ENCODE results near the gene FAM76B.

FAM76B gene

GRCh38 chr11:95805869-95806268 is 16.3 kb upstream of the FAM76B start:
- 93% methylated on average over 1 of the region's 2 CpGs for WGBS
- H3K36me3 ChIP-seq (ENCODE audit: control insufficient read depth in 1 of 2, insufficient read depth in 2 of 2, low read depth in 1 of 2, low read length in 2 of 2): peaks cover 10 to 40% of the 10 kb centered on the region in 2 experiments
- H2BK12ac ChIP-seq (ENCODE audit: low read length in 2 of 2): no peak overlapping the region
- no peak overlapping the region for H3K23ac ChIP-seq (ENCODE audit: low read length in 2 of 2)
- no peak overlapping the region for H3K27ac ChIP-seq (ENCODE audit: low read length, poor library complexity, severe bottlenecking)
- H3K4ac ChIP-seq (ENCODE audit: low read depth in 1 of 2, low read length in 2 of 2): no peak overlapping the region
- no peak overlapping the region for H3K4me2 ChIP-seq (ENCODE audit: low read length, poor library complexity, severe bottlenecking)
- no peak overlapping the region for H2AFZ ChIP-seq (ENCODE audit: low read depth, low read length)
- H3K14ac ChIP-seq (ENCODE audit: low read length in 2 of 2): no peak overlapping the region
- H3K9ac ChIP-seq (ENCODE audit: low read length): no peak overlapping the region
- no peaks in the 10 kb centered on the region for H3K27me3 ChIP-seq (ENCODE audit: control insufficient read depth in 1 of 2, insufficient read depth in 1 of 2, low read length in 2 of 2)
- no peak overlapping the region for H2BK5ac ChIP-seq (ENCODE audit: low read depth, low read length, poor library complexity, severe bottlenecking)
- H4K91ac ChIP-seq (ENCODE audit: low read length): no peak overlapping the region
- H2BK15ac ChIP-seq (ENCODE audit: low read depth, poor library complexity, severe bottlenecking): no peak overlapping the region
- no peaks in the 10 kb centered on the region for H3K9me3 ChIP-seq (ENCODE audit: control insufficient read depth, low read length)
- H3K4me1 ChIP-seq (ENCODE audit: control insufficient read depth, insufficient read depth, low read depth, low read length): no peaks in the 10 kb centered on the region
- peaks cover 3% of the 10 kb centered on the region for H3K79me1 ChIP-seq (replicated peaks; ENCODE audit: low read length, poor library complexity, severe bottlenecking)
- DNase-seq: no peak
- H2AK5ac ChIP-seq (ENCODE audit: low read length, severe bottlenecking): no peak overlapping the region
- H3K18ac ChIP-seq (ENCODE audit: low read depth in 1 of 2, low read length in 2 of 2): no peak overlapping the region
- H2BK120ac ChIP-seq (ENCODE audit: low read depth, low read length): no peak overlapping the region
- no peak overlapping the region for H3K4me3 ChIP-seq (ENCODE audit: insufficient read depth in 1 of 2, low read depth in 1 of 2, low read length in 2 of 2)
- H4K8ac ChIP-seq (ENCODE audit: low read length): no peak overlapping the region

GRCh38 chr11:95803973-95804372 is 14.4 kb upstream of the FAM76B start:
- H3K27ac ChIP-seq (ENCODE audit: low read length, poor library complexity, severe bottlenecking): no peak overlapping the region
- no CpG with 5 or more reads among the region's 2 CpGs for WGBS
- no peak overlapping the region for H3K18ac ChIP-seq (ENCODE audit: low read depth in 1 of 2, low read length in 2 of 2)
- H3K14ac ChIP-seq (ENCODE audit: low read length in 2 of 2): no peak overlapping the region
- no peak overlapping the region for H2AFZ ChIP-seq (ENCODE audit: low read depth, low read length)
- H3K27me3 ChIP-seq (ENCODE audit: control insufficient read depth in 1 of 2, insufficient read depth in 1 of 2, low read length in 2 of 2): no peaks in the 10 kb centered on the region
- H2BK15ac ChIP-seq (ENCODE audit: low read depth, poor library complexity, severe bottlenecking): no peak overlapping the region
- H3K36me3 ChIP-seq (ENCODE audit: control insufficient read depth in 1 of 2, insufficient read depth in 2 of 2, low read depth in 1 of 2, low read length in 2 of 2): peaks cover 10 to 54% of the 10 kb centered on the region in 2 experiments
- H3K9ac ChIP-seq (ENCODE audit: low read length): no peak overlapping the region
- no peaks in the 10 kb centered on the region for H3K9me3 ChIP-seq (ENCODE audit: control insufficient read depth, low read length)
- no peaks in the 10 kb centered on the region for H3K4me1 ChIP-seq (ENCODE audit: control insufficient read depth, insufficient read depth, low read depth, low read length)
- no peak overlapping the region for H2BK12ac ChIP-seq (ENCODE audit: low read length in 2 of 2)
- no peak overlapping the region for H2AK5ac ChIP-seq (ENCODE audit: low read length, severe bottlenecking)
- no peak for DNase-seq
- no peak overlapping the region for H4K8ac ChIP-seq (ENCODE audit: low read length)
- H3K4me3 ChIP-seq (ENCODE audit: insufficient read depth in 1 of 2, low read depth in 1 of 2, low read length in 2 of 2): no peak overlapping the region
- H4K91ac ChIP-seq (ENCODE audit: low read length): no peak overlapping the region
- no peak overlapping the region for H3K4me2 ChIP-seq (ENCODE audit: low read length, poor library complexity, severe bottlenecking)
- H3K79me1 ChIP-seq (replicated peaks; ENCODE audit: low read length, poor library complexity, severe bottlenecking): peaks cover 8% of the 10 kb centered on the region
- no peak overlapping the region for H2BK5ac ChIP-seq (ENCODE audit: low read depth, low read length, poor library complexity, severe bottlenecking)
- no peak overlapping the region for H3K4ac ChIP-seq (ENCODE audit: low read depth in 1 of 2, low read length in 2 of 2)
- no peak overlapping the region for H2BK120ac ChIP-seq (ENCODE audit: low read depth, low read length)
- H3K23ac ChIP-seq (ENCODE audit: low read length in 2 of 2): no peak overlapping the region

- 95% methylated on average over 1 of the region's 1 CpG for whole genome bisulfite sequencing
These were observed 13.2 kb upstream of the FAM76B start for GRCh38 chr11:95802806-95803205.

GRCh38 chr11:95800438-95800837 is 10.9 kb upstream of the FAM76B start:
- Histone ChIP-seq H2BK120ac (ENCODE audit: low read depth, low read length) (no peak overlapping the region), H3K9me3 (ENCODE audit: control insufficient read depth, low read length) (no peaks in the 10 kb centered on the region), H2AFZ (ENCODE audit: low read depth, low read length) (no peak overlapping the region), H3K36me3 (ENCODE audit: control insufficient read depth in 1 of 2, insufficient read depth in 2 of 2, low read depth in 1 of 2, low read length in 2 of 2) (peaks cover 0 to 39% of the 10 kb centered on the region in 2 experiments), H3K18ac (ENCODE audit: low read depth in 1 of 2, low read length in 2 of 2) (no peak overlapping the region), H3K14ac (ENCODE audit: low read length in 2 of 2) (no peak overlapping the region), H3K79me1 (replicated peaks; ENCODE audit: low read length, poor library complexity, severe bottlenecking) (peaks cover 10% of the 10 kb centered on the region), H3K4ac (ENCODE audit: low read depth in 1 of 2, low read length in 2 of 2) (no peak overlapping the region), H2BK5ac (ENCODE audit: low read depth, low read length, poor library complexity, severe bottlenecking) (no peak overlapping the region), H3K23ac (ENCODE audit: low read length in 2 of 2) (no peak overlapping the region), H3K4me1 (ENCODE audit: control insufficient read depth, insufficient read depth, low read depth, low read length) (no peaks in the 10 kb centered on the region), H3K4me3 (ENCODE audit: insufficient read depth in 1 of 2, low read depth in 1 of 2, low read length in 2 of 2) (no peak overlapping the region), H2BK12ac (ENCODE audit: low read length in 2 of 2) (no peak overlapping the region), H3K9ac (ENCODE audit: low read length) (no peak overlapping the region), H3K4me2 (ENCODE audit: low read length, poor library complexity, severe bottlenecking) (no peak overlapping the region), H4K8ac (ENCODE audit: low read length) (no peak overlapping the region), H3K27me3 (ENCODE audit: control insufficient read depth in 1 of 2, insufficient read depth in 1 of 2, low read length in 2 of 2) (no peaks in the 10 kb centered on the region), H2AK5ac (ENCODE audit: low read length, severe bottlenecking) (no peak overlapping the region), H3K27ac (ENCODE audit: low read length, poor library complexity, severe bottlenecking) (no peak overlapping the region), H4K91ac (ENCODE audit: low read length) (no peak overlapping the region), H2BK15ac (ENCODE audit: low read depth, poor library complexity, severe bottlenecking) (no peak overlapping the region)
- DNase-seq: no peak
- 93% methylated on average over 10 of the region's 12 CpGs for WGBS

More at GRCh38 chr11:95802806-95803205, 13.2 kb upstream of the FAM76B start:
- DNase-seq: no peak
- Histone ChIP-seq H3K4me1 (ENCODE audit: control insufficient read depth, insufficient read depth, low read depth, low read length) (no peaks in the 10 kb centered on the region), H3K27ac (ENCODE audit: low read length, poor library complexity, severe bottlenecking) (no peak overlapping the region), H3K9ac (ENCODE audit: low read length) (no peak overlapping the region), H3K4me2 (ENCODE audit: low read length, poor library complexity, severe bottlenecking) (no peak overlapping the region), H3K14ac (ENCODE audit: low read length in 2 of 2) (no peak overlapping the region), H3K4ac (ENCODE audit: low read depth in 1 of 2, low read length in 2 of 2) (no peak overlapping the region), H2BK5ac (ENCODE audit: low read depth, low read length, poor library complexity, severe bottlenecking) (no peak overlapping the region), H3K79me1 (replicated peaks; ENCODE audit: low read length, poor library complexity, severe bottlenecking) (peaks cover 10% of the 10 kb centered on the region), H3K27me3 (ENCODE audit: control insufficient read depth in 1 of 2, insufficient read depth in 1 of 2, low read length in 2 of 2) (no peaks in the 10 kb centered on the region), H3K9me3 (ENCODE audit: control insufficient read depth, low read length) (no peaks in the 10 kb centered on the region), H2AK5ac (ENCODE audit: low read length, severe bottlenecking) (no peak overlapping the region), H2AFZ (ENCODE audit: low read depth, low read length) (no peak overlapping the region), H3K36me3 (ENCODE audit: control insufficient read depth in 1 of 2, insufficient read depth in 2 of 2, low read depth in 1 of 2, low read length in 2 of 2) (peaks cover 10 to 54% of the 10 kb centered on the region in 2 experiments), H2BK12ac (ENCODE audit: low read length in 2 of 2) (no peak overlapping the region), H3K23ac (ENCODE audit: low read length in 2 of 2) (no peak overlapping the region), H4K8ac (ENCODE audit: low read length) (no peak overlapping the region), H4K91ac (ENCODE audit: low read length) (no peak overlapping the region), H2BK15ac (ENCODE audit: low read depth, poor library complexity, severe bottlenecking) (no peak overlapping the region), H3K18ac (ENCODE audit: low read depth in 1 of 2, low read length in 2 of 2) (no peak overlapping the region), H2BK120ac (ENCODE audit: low read depth, low read length) (no peak overlapping the region), H3K4me3 (ENCODE audit: insufficient read depth in 1 of 2, low read depth in 1 of 2, low read length in 2 of 2) (no peak overlapping the region)

Data from mesenchymal stem cell (in vitro differentiated cells and primary cell).